Muscle layer of duodenum (tissue), 2 donors: ENCODE data around the gene PFKL.
"Not testable (repeated sequence)": the region's sequence is repeated elsewhere in the genome, so short reads cannot be mapped to it uniquely, and the experiment has no call there.

ENCODE experiments used
- H3K27ac ChIP-seq: one replicate; pipeline ENCODE4 v1.7.0; 2013; ENCODE audit warnings: mild to moderate bottlenecking, low read length
- H3K27me3 ChIP-seq: one replicate; pipeline ENCODE4 v1.7.0; 2013; ENCODE audit warnings: low read depth, mild to moderate bottlenecking, control low read depth, low read length
- H3K36me3 ChIP-seq, 2 donors: one replicate each; pipeline ENCODE4 v1.7.0; 2013; ENCODE audit warnings: low read length in 2 of 2, control low read depth in 1 of 2, mild to moderate bottlenecking in 1 of 2; ENCODE audit not compliant: insufficient read depth in 2 of 2, control insufficient read depth in 1 of 2
- H3K4me1 ChIP-seq, 2 donors: one replicate each; pipeline ENCODE4 v1.7.0; 2013; ENCODE audit warnings: low read length in 2 of 2, mild to moderate bottlenecking in 2 of 2, control low read depth in 1 of 2, moderate library complexity in 1 of 2; ENCODE audit not compliant: insufficient read depth in 2 of 2, control insufficient read depth in 1 of 2
- H3K4me3 ChIP-seq, 2 donors: one replicate each; pipeline ENCODE4 v1.7.0; 2013; ENCODE audit warnings: low read length in 2 of 2, low read depth in 1 of 2, mild to moderate bottlenecking in 1 of 2
- H3K9me3 ChIP-seq, 2 donors: one replicate each; pipeline ENCODE4 v1.7.0; 2013; ENCODE audit warnings: low read length in 2 of 2, control low read depth in 1 of 2, mild to moderate bottlenecking in 1 of 2; ENCODE audit not compliant: control insufficient read depth in 1 of 2
- donor health status: healthy.

Gene PFKL

GRCh38 chr21:44333509-44334328 is 33.9 kb downstream of the PFKL start:
- H3K4me1 ChIP-seq, result peaks cover 0 to 4% of the 10 kb centered on the region in 2 donors
- no peaks in the 10 kb centered on the region for H3K9me3 ChIP-seq
- no peak overlapping the region for H3K4me3 ChIP-seq
- no peaks in the 10 kb centered on the region for H3K27me3 ChIP-seq
- peaks cover 7 to 27% of the 10 kb centered on the region in 2 donors for H3K36me3 ChIP-seq
- H3K27ac ChIP-seq, result no peak overlapping the region

GRCh38 chr21:44334329-44335030 is 34.6 kb downstream of the PFKL start:
- Histone ChIP-seq H3K27me3 (no peaks in the 10 kb centered on the region), H3K4me1 (peaks cover 0 to 4% of the 10 kb centered on the region in 2 donors), H3K36me3 (peaks cover 7 to 27% of the 10 kb centered on the region in 2 donors), H3K9me3 (no peaks in the 10 kb centered on the region), H3K27ac (no peak overlapping the region), H3K4me3 (no peak overlapping the region)

- H3K9me3 ChIP-seq, result no peaks in the 10 kb centered on the region
- H3K36me3 ChIP-seq, result peaks cover 7 to 27% of the 10 kb centered on the region in 2 donors
- H3K4me1 ChIP-seq, result peaks cover 7 to 13% of the 10 kb centered on the region in 2 donors
- no peak overlapping the region for H3K27ac ChIP-seq
- no peaks in the 10 kb centered on the region for H3K27me3 ChIP-seq
- no peak overlapping the region for H3K4me3 ChIP-seq
Measured at GRCh38 chr21:44335266-44336059, 35.6 kb downstream of the PFKL start.

- no peak overlapping the region for H3K27ac ChIP-seq
- no peak overlapping the region for H3K4me3 ChIP-seq
Measured at GRCh38 chr21:44337449-44337848, 37.6 kb downstream of the PFKL start.

GRCh38 chr21:44337941-44338895 is 38.4 kb downstream of the PFKL start:
- no peaks in the 10 kb centered on the region for H3K9me3 ChIP-seq
- peaks cover 4 to 19% of the 10 kb centered on the region in 2 donors for H3K36me3 ChIP-seq

More at GRCh38 chr21:44337449-44337848, 37.6 kb downstream of the PFKL start:
- H3K36me3 ChIP-seq, result peaks cover 4 to 19% of the 10 kb centered on the region in 2 donors
- H3K4me1 ChIP-seq, result peaks cover 7 to 13% of the 10 kb centered on the region in 2 donors
- no peaks in the 10 kb centered on the region for H3K27me3 ChIP-seq
- no peaks in the 10 kb centered on the region for H3K9me3 ChIP-seq

GRCh38 chr21:44338971-44339910 is 39.4 kb downstream of the PFKL start, which contains the start of gene CFAP410:
Gene CFAP410, minus strand, starts transcription at chr21:44339390. Its CDS starts 196 bp downstream, at chr21:44339194.
- Histone ChIP-seq H3K4me1 (peaks cover 7 to 13% of the 10 kb centered on the region in 2 donors), H3K9me3 (no peaks in the 10 kb centered on the region), H3K4me3 (peak within 1 kb of the TSS; percentile 84 to 94), H3K27ac (peak within 1 kb of the TSS; percentile 99), H3K36me3 (peaks cover 4 to 19% of the 10 kb centered on the region in 2 donors), H3K27me3 (no peaks in the 10 kb centered on the region)

More at GRCh38 chr21:44337941-44338895, 38.4 kb downstream of the PFKL start:
- peak overlapping the region; percentile 37 to 47 for H3K4me3 ChIP-seq
- H3K27me3 ChIP-seq, result no peaks in the 10 kb centered on the region
- H3K4me1 ChIP-seq, result peaks cover 7 to 13% of the 10 kb centered on the region in 2 donors
- peak overlapping the region; percentile 39 for H3K27ac ChIP-seq

- H3K4me3 ChIP-seq, H3K36me3 ChIP-seq, H3K27ac ChIP-seq, H3K27me3 ChIP-seq, H3K9me3 ChIP-seq: not testable (repeated sequence)
- H3K4me1 ChIP-seq, result peaks cover 7 to 13% of the 10 kb centered on the region in 2 donors
Measured at GRCh38 chr21:44341726-44342458, 42.0 kb downstream of the PFKL start.

GRCh38 chr21:44342981-44343380 is 43.1 kb downstream of the PFKL start:
- not testable (repeated sequence) for H3K36me3 ChIP-seq

GRCh38 chr21:44344541-44345183 is 44.8 kb downstream of the PFKL start:
- Histone ChIP-seq H3K36me3 (no peaks in the 10 kb centered on the region), H3K4me3 (no peak overlapping the region), H3K27ac (no peak overlapping the region), H3K9me3 (no peaks in the 10 kb centered on the region), H3K4me1 (peaks cover 6 to 7% of the 10 kb centered on the region in 2 donors), H3K27me3 (no peaks in the 10 kb centered on the region)

More at GRCh38 chr21:44342981-44343380, 43.1 kb downstream of the PFKL start:
- H3K9me3 ChIP-seq, H3K27ac ChIP-seq, H3K27me3 ChIP-seq, H3K4me3 ChIP-seq: not testable (repeated sequence)
- H3K4me1 ChIP-seq, result peaks cover 7 to 12% of the 10 kb centered on the region in 2 donors
